HG03280 (cell line): ENCODE measurements around the gene SPATA22.
"Not testable (repeated sequence)": the region's sequence is repeated elsewhere in the genome, so short reads cannot be mapped to it uniquely, and the experiment has no call there.

Experiments used
- ATAC-seq: cut with Tn5 transposase; IDR thresholded peaks from one replicate; pipeline ENCODE4 v1.9.1; 2021; ENCODE audit warnings: mild to moderate bottlenecking, moderate library complexity; ENCODE audit not compliant: unreplicated experiment

The SPATA22 gene, protein sequence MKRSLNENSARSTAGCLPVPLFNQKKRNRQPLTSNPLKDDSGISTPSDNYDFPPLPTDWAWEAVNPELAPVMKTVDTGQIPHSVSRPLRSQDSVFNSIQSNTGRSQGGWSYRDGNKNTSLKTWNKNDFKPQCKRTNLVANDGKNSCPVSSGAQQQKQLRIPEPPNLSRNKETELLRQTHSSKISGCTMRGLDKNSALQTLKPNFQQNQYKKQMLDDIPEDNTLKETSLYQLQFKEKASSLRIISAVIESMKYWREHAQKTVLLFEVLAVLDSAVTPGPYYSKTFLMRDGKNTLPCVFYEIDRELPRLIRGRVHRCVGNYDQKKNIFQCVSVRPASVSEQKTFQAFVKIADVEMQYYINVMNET

GRCh38 chr17:3471599-3471998, at the start of gene SPATA22:
Gene SPATA22 (minus strand): TSS chr17:3471819. CDS start chr17:3469325, 2,494 bp downstream.
- ATAC-seq, result no peak

- ATAC-seq, result not testable (repeated sequence)
Observed at GRCh38 chr17:3519472-3519871, 47.9 kb upstream of the SPATA22 start.

- no peak for ATAC-seq
Observed at GRCh38 chr17:3514873-3515272, 43.3 kb upstream of the SPATA22 start.

GRCh38 chr17:3514167-3514566, 42.5 kb upstream of the SPATA22 start:
- not testable (repeated sequence) for ATAC-seq

GRCh38 chr17:3513305-3514035, 41.9 kb upstream of the SPATA22 start:
- no peak for ATAC-seq

DNA sequence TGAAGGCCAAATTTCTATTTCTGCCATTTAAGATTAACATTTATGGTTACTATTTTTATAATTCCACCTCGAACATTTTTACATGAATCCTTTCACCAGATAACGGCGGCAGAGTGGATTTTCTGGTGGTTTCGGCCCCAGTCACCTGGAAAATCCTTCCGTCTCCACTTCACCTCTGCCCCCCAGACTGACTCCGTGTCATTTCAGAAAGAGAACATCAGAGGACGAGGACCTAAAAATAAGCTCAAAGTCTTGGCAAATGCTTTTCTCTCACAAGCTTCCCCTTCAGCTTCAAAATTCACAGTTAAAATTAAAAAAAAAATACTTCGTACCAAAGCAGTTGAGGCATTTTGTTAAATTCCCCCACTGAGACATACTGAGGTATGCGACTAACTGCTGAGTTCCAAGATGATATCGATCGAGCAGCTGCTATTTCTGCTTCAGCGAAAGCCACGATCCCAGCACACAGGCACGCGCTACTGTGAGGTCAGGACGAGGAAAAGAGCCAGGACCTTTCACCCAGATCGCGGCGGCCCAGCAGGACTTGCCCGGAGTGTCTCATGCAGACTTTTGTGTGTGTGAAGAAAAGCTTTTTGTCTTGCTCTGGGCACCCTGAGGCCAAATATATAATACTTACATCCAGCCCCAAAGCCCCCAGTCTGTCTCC, 41.0 kb upstream of the SPATA22 start:
- no peak for ATAC-seq

GRCh38 chr17:3511852-3512504, 40.4 kb upstream of the SPATA22 start:
- ATAC-seq, result no peak

- no peak for ATAC-seq
Observed at GRCh38 chr17:3510090-3510489, 38.5 kb upstream of the SPATA22 start.

DNA sequence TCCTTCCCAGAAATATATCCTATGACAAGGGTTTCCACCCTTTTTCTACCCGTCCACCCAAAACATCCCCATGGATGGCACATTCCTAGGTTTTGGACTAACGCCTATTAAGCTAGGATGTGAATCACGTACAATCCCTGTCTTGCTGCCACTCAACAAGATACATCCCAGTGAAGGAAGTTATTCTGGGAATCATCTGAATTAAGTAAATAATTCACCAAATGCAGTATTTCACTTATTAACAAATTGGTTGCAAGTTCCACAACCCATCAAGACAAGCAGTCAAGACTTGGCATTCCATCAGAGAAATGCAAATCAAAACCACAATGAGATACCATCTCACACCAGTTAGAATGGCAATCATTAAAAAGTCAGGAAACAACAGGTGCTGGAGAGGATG, 36.2 kb upstream of the SPATA22 start:
- ATAC-seq, result no peak

DNA sequence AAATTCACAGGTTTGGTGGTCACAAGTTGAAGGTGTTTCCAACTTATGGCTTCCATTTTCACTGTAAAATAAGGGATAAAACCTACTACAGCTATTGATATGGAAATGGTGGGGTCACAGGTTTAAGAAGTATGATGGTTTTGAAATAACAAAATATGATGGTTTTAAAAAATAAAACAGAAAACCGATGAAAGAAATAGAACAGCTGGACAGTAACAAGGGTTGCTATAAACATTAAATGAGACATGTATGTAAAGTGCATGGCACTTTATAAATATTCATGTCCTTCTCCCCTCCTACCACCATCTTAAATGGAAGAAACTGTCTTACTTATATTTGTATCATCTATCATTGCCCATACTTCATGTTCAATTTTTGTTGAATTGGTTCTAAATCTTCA, 35.5 kb upstream of the SPATA22 start:
- no peak for ATAC-seq

DNA sequence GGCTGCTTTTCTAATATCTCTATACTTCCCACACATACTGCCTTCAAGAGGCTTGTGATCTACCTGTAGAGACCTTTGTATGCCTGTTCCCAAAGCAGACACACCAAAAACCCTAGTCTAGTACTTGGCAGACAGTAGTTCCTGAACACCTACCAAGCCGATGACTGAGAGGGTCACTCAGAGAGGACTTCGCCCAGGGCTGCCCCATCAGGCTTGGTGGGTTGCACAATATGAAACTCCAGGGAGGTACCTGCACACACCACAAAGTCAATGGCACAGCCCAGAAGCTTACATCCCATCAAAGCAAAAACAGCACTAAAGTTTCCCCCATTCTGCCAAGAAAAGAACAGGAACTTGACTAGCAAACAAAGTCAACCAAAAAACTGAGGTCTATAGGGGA, 34.4 kb upstream of the SPATA22 start:
- ATAC-seq, result no peak

GRCh38 chr17:3505008-3505407, 33.4 kb upstream of the SPATA22 start:
- no peak for ATAC-seq

DNA sequence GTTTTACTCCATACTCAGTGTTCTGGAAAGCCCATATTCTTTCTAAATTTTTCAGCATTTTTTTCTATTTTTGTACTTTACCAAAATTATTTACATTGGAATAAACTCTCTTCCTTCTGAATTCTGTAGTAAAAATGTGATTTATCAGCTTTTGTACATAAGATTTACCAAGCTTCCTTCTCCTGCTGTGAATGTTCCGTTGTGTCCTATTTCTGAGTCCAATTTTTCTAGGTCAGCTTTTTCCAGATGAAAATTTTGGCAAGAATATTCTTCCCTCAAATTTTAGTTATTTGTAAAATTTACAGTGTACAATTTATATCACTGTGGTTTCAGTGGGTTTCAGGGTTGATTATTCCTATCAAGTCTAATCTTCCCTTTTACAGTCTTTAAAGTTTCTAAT, 31.7 kb upstream of the SPATA22 start:
- no peak for ATAC-seq

DNA sequence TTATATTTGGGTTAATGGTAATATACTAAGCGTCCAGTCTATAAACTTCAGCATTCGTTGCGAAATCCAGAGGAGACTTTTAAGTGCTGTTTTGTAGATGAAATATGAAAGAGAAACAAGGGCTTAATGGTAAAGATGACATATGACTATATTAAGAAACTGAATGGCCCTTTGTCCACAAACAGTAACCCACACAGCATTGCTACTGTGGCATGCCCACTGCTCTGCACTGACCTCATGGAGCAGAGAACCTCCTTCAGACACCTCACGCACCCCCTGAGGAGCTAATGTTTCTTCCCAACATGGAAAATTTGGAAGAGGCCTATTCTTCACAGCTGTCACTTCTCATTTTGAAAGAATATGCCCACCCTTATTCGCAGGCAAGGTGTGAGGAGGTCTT, 30.8 kb upstream of the SPATA22 start:
- no peak for ATAC-seq

GRCh38 chr17:3501344-3501743, 29.7 kb upstream of the SPATA22 start:
- ATAC-seq, result no peak

DNA sequence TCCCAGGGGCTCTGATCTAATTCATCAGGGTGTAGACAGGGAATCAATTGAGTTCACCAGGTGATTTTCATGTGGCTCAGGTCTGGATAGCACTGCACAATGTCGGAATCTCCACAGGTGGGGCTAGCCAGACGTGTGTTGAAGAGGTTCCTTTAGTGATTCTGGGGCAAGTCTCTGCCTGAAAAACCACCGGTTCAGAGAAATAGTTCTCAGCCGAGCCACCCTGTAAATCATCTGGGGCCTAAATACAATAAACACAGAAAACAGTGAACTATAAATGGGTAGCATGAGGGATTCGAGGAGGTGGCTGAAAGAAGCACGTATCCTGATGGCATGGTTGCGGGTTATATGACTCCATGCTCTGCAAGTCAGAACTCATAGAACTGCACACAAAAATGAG, 25.5 kb upstream of the SPATA22 start:
- ATAC-seq, result no peak

- ATAC-seq, result no peak
Observed at GRCh38 chr17:3485481-3486068, 14.0 kb upstream of the SPATA22 start.

GRCh38 chr17:3482852-3483251, 11.2 kb upstream of the SPATA22 start:
- ATAC-seq, result no peak

DNA sequence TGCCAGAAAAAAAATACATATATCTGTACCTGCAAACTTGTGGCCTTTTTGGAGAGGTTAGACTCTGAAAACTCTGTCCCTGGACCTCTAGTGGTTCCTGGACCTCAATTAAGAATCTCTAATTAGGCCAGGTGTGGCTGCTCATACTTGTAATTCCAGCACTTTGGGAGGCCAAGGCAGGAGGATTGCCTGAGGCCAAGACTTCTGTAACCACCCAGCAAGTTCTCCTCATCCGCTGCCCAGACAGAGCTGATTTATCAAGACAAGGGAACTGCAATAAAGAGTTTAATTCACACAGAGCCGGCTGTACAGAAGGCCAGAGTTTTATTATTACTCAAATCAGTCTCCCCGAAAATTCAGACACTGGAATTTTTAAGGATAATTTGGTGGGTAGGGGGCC, 8.4 kb upstream of the SPATA22 start:
- no peak for ATAC-seq

DNA sequence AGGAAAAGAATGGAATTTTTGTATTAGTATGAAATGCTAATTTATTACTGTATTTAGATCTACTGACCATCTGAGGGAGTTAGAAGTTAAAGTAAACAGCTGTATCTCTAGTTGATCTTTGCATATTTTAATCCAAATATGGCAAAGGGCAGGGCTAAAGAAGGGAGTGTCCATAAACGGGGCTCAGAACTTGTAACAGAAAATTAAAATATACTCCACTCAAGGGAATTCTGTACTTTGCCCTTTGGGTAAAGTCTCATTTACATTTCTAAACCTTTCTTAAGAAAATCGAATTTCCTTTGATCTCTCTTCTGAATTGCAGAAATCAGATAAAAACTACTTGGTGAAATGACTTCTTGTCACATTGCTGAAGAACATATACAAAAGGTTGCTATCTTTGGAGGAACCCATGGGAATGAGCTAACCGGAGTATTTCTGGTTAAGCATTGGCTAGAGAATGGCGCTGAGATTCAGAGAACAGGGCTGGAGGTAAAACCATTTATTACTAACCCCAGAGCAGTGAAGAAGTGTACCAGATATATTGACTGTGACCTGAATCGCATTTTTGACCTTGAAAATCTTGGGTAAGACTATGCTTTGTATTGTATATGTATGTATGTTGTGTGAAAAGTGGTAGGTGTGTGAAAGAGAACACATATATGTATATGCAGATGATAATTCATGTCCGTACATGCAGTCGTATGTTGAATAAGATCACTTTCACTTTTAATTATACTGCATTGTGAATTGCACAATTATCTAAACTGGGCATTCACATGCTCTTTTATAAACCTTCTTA, 4.4 kb upstream of the SPATA22 start, which contains the start of gene ASPA:
TSS of gene ASPA (plus strand) at position 186 of the 799 bp plus-strand sequence. CDS start at position 349, 163 bp downstream.
- no peak for ATAC-seq
